GM12878 (cell line): ENCODE data around the gene MRPS23. TPM values are rescaled to one million over a fixed set of nuclear protein-coding genes. Genes with fewer than 3 reads are reported as not detected.

Experiments
- ATAC-seq: fragments of 200-7000 bp; cut with Tn5 transposase; 3 replicates; pipeline ENCODE4 v1.9.1; 2020; ENCODE audit warnings: mild to moderate bottlenecking, moderate library complexity
- BruUV-seq: library from RNA; stranded (reverse); fragments of 400-500 nt; replicated peaks from 2 replicates; lab custom pipeline; 2021; lab: Mats Ljungman, UMichigan
- CTCF ChIA-PET: fragments of 300-600 bp; sonication (Branson Sonifier 250); formaldehyde crosslinking; extraction: SDS; loops from one replicate; lab custom pipeline; 2021; ENCODE audit warnings: inconsistent platforms; lab: Yijun Ruan, JAX
- POLR2A ChIA-PET: fragments of 350-600 bp; formaldehyde crosslinking; extraction: SDS; loops from one replicate; lab custom pipeline; 2021; ENCODE audit warnings: inconsistent platforms; lab: Charles Lee
- RAD21 ChIA-PET: fragments of 300-600 bp; sonication (Branson Sonifier 250); formaldehyde crosslinking; loops from one replicate; lab custom pipeline; 2023; ENCODE audit warnings: antibody characterized with exemption; ENCODE audit not compliant: unreplicated experiment; lab: Charles Lee
- SMC1A ChIA-PET: fragments of 300-600 bp; sonication (Branson Sonifier 250); formaldehyde crosslinking; loops from one replicate; lab custom pipeline; 2023; ENCODE audit not compliant: unreplicated experiment, uncharacterized antibody; lab: Charles Lee
- DNase-seq: peaks from one replicate; pipeline ENCODE4 v3.0.0-alpha.2; 2011; ENCODE audit warnings: low read depth, low spot score
- FAIRE-seq: peaks from 3 replicates; lab custom pipeline; 2011; peaks lifted over from hg19 to GRCh38; lab: Jason Lieb, UNC
- H2AFZ ChIP-seq: 2 replicates; pipeline ENCODE4 v1.6.0; 2011; ENCODE audit warnings: low read depth, low read length, control low read depth; ENCODE audit not compliant: control insufficient read depth
- H3K27ac ChIP-seq: 2 replicates; pipeline ENCODE4 v1.5.1; 2011; ENCODE audit warnings: control low read depth; ENCODE audit not compliant: control insufficient read depth, insufficient read depth
- H3K27me3 ChIP-seq, 2 experiments: replicated peaks in 1 of 2; 2 replicates each; pipeline versions ENCODE4 v1.6.0 to v1.6.1; 2011; ENCODE audit warnings: low read length in 1 of 2; ENCODE audit not compliant: control insufficient read depth in 2 of 2, insufficient read depth in 2 of 2
- H3K36me3 ChIP-seq, 2 experiments: 2 replicates each; pipeline ENCODE4 v1.5.1; 2011; ENCODE audit warnings: low read length in 1 of 2; ENCODE audit not compliant: control insufficient read depth in 2 of 2, insufficient read depth in 2 of 2
- H3K4me1 ChIP-seq: 2 replicates; pipeline ENCODE4 v1.6.1; 2011; ENCODE audit warnings: mild to moderate bottlenecking, low read length, moderate library complexity, mixed read lengths; ENCODE audit not compliant: control insufficient read depth, insufficient read depth
- H3K4me2 ChIP-seq: 2 replicates; pipeline ENCODE4 v1.6.0; 2011; ENCODE audit warnings: control low read depth; ENCODE audit not compliant: control insufficient read depth, insufficient read depth
- H3K4me3 ChIP-seq: fragments of 200-600 bp; sonication (generic); 2 replicates; pipeline ENCODE4 v1.5.1; 2016
- H3K79me2 ChIP-seq: 2 replicates; pipeline ENCODE4 v1.6.0; 2011; ENCODE audit warnings: low read length; ENCODE audit not compliant: control insufficient read depth, insufficient read depth
- H3K9ac ChIP-seq: 2 replicates; pipeline ENCODE4 v1.8.0; 2011; ENCODE audit warnings: low read length, control low read depth, mixed read lengths; ENCODE audit not compliant: control insufficient read depth, insufficient read depth
- H3K9me3 ChIP-seq: replicated peaks from 3 replicates; pipeline ENCODE4 v1.5.1; 2011; ENCODE audit warnings: mild to moderate bottlenecking, low read length; ENCODE audit not compliant: control insufficient read depth, insufficient read depth
- H4K20me1 ChIP-seq: 2 replicates; pipeline ENCODE4 v1.6.0; 2011; ENCODE audit not compliant: control insufficient read depth, insufficient read depth
- HDAC6 ChIP-seq: fragments of 200-600 bp; sonication (generic); IDR thresholded peaks from one replicate; pipeline ENCODE4 v1.8.0; 2017; ENCODE audit warnings: antibody characterized with exemption; ENCODE audit not compliant: unreplicated experiment
- HSF1 ChIP-seq: fragments of 150-350 bp; IDR thresholded peaks from 2 replicates; pipeline ENCODE4 v1.6.1; 2014; ENCODE audit warnings: mild to moderate bottlenecking, low read depth, low read length
- IKZF2 ChIP-seq, 2 experiments: fragments of 450-650 bp; IDR thresholded peaks; 2 replicates each; pipeline ENCODE4 v1.6.1; 2017; ENCODE audit warnings: mild to moderate bottlenecking in 2 of 2, moderate library complexity in 2 of 2
- MYB ChIP-seq: fragments of 150-350 bp; IDR thresholded peaks from 2 replicates; pipeline ENCODE4 v1.6.1; 2014; ENCODE audit warnings: mild to moderate bottlenecking, low read depth, low read length, borderline replicate concordance
- NFIC ChIP-seq: IDR thresholded peaks from 2 replicates; pipeline ENCODE4 v1.6.1; 2012; ENCODE audit warnings: low read depth, mild to moderate bottlenecking, inconsistent platforms, low read length, moderate library complexity
- NFYA ChIP-seq: IDR thresholded peaks from 2 replicates; pipeline ENCODE4 v1.6.1; 2011; ENCODE audit warnings: low read depth, mild to moderate bottlenecking, low read length, improper control_type of control experiment, borderline replicate concordance
- NFYB ChIP-seq: IDR thresholded peaks from 2 replicates; pipeline ENCODE4 v1.6.1; 2011; ENCODE audit warnings: low read depth, mild to moderate bottlenecking, low read length, improper control_type of control experiment, moderate library complexity; ENCODE audit not compliant: insufficient read depth
- NR2C2 ChIP-seq: IDR thresholded peaks from 2 replicates; pipeline ENCODE4 v1.6.1; 2011; ENCODE audit warnings: borderline replicate concordance, low read depth; ENCODE audit not compliant: control insufficient read depth, insufficient read length
- POLR2AphosphoS2 ChIP-seq: IDR thresholded peaks from 2 replicates; pipeline ENCODE4 v1.6.1; 2011; ENCODE audit warnings: low read depth, mild to moderate bottlenecking, low read length, improper control_type of control experiment, moderate library complexity
- TCF7 ChIP-seq: IDR thresholded peaks from 2 replicates; pipeline ENCODE4 v1.6.1; 2014; ENCODE audit warnings: antibody characterized with exemption, borderline replicate concordance
- ZNF384 ChIP-seq: IDR thresholded peaks from 2 replicates; pipeline ENCODE4 v1.6.1; 2012; ENCODE audit warnings: low read depth, mild to moderate bottlenecking, low read length, improper control_type of control experiment, borderline replicate concordance
- WGBS: methylation state at CpG from one replicate; pipeline ENCODE4 v1.1.6; 2016; ENCODE audit warnings: low lambda C conversion rate; ENCODE audit not compliant: insufficient replicate concordance, insufficient coverage; ENCODE audit errors: missing lambda C conversion rate; 5-methylcytosine and 5-hydroxymethylcytosine counted together
- in situ Hi-C: fragments of 300-500 bp; cut with MboI; formaldehyde crosslinking; loops from 9 replicates; pipeline ENCODE4 v1.14.3; 2018; ENCODE audit warnings: mixed read lengths
- intact Hi-C: fragments of 100-400 bp; cut with micrococcal nuclease; formaldehyde crosslinking; loops from one replicate; pipeline ENCODE4 v1.14.2; 2022; ENCODE audit not compliant: unreplicated experiment
- polyA plus RNA-seq, 11 experiments: library from polyadenylated mRNA; depleted of rRNA in 4 of 11; unstranded in 6 of 11; stranded (reverse) in 5 of 11; fragments of >200 nt; fragmentation: Nextera tagmentation in 4 of 11; fragmentation: Illumina TruSeq in 1 of 11; extraction: Ambion mirVana in 4 of 11; extraction: Trizol in 1 of 11; gene quantifications; 1 replicate in 1 of 11; 2 replicates in 10 of 11; pipeline versions ENCODE4 v1.2.1 to v1.2.3, GENCODE V29; 2011 to 2016; ENCODE audit warnings: inconsistent platforms in 2 of 11, missing spikeins in 2 of 11, low read depth in 1 of 11
- total RNA-seq, 4 experiments: library from RNA; depleted of rRNA in 3 of 4; stranded (reverse); fragments of >200 nt in 3 of 4; fragmentation: Illumina TruSeq in 1 of 4; extraction: Trizol in 1 of 4; gene quantifications; 2 replicates each; pipeline versions ENCODE4 v1.2.1 to v1.2.3, GENCODE V29; 2013 to 2021
- TF ChIP-seq, protein P1 (sequence below): fragments of 450-650 bp; IDR thresholded peaks from 2 replicates; pipeline ENCODE4 v1.6.1; 2018; ENCODE audit warnings: borderline replicate concordance, mild to moderate bottlenecking; ENCODE audit not compliant: partially characterized antibody
- TF ChIP-seq, protein P2 (sequence below): IDR thresholded peaks from 2 replicates; pipeline ENCODE4 v1.6.1; 2012; ENCODE audit warnings: mild to moderate bottlenecking, low read depth, low read length
- TF ChIP-seq, protein P3 (sequence below): fragments of 450-650 bp; IDR thresholded peaks from 2 replicates; pipeline ENCODE4 v1.6.1; 2016; ENCODE audit warnings: mild to moderate bottlenecking

MRPS23 gene
- total and polyA plus RNA-seq, 10 of the 15 experiments (the other 5 are each of a cell fraction or from before 2014, with no cell fraction given), result 65.3 to 237 (median 87.9) TPM

GRCh38 chr17:57819285-57819684, 30.6 kb downstream of the MRPS23 start (continued):
- TF ChIP-seq ZNF384 (no peak), TCF7 (no peak), NFYA (no peak), HSF1 (no peak)
- TF ChIP-seq, protein P1, sequence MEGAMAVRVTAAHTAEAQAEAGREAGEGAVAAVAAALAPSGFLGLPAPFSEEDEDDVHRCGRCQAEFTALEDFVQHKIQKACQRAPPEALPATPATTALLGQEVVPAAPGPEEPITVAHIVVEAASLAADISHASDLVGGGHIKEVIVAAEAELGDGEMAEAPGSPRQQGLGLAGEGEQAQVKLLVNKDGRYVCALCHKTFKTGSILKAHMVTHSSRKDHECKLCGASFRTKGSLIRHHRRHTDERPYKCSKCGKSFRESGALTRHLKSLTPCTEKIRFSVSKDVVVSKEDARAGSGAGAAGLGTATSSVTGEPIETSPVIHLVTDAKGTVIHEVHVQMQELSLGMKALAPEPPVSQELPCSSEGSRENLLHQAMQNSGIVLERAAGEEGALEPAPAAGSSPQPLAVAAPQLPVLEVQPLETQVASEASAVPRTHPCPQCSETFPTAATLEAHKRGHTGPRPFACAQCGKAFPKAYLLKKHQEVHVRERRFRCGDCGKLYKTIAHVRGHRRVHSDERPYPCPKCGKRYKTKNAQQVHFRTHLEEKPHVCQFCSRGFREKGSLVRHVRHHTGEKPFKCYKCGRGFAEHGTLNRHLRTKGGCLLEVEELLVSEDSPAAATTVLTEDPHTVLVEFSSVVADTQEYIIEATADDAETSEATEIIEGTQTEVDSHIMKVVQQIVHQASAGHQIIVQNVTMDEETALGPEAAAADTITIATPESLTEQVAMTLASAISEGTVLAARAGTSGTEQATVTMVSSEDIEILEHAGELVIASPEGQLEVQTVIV, result no peak
- TF ChIP-seq, all 136 proteins: peak for 0

GRCh38 chr17:57818066-57818465, 31.8 kb downstream of the MRPS23 start:
- Histone ChIP-seq H4K20me1 (no peaks in the 10 kb centered on the region), H3K9ac (no peak overlapping the region), H3K27ac (no peak overlapping the region), H3K4me3 (no peak overlapping the region), H3K79me2 (no peaks in the 10 kb centered on the region), H3K27me3 (no peaks in the 10 kb centered on the region; a peak in 1 of 4 replicates), H3K4me1 (no peaks in the 10 kb centered on the region), H3K36me3 (no peaks in the 10 kb centered on the region), H3K9me3 (no peaks in the 10 kb centered on the region), H3K4me2 (no peak overlapping the region), H2AFZ (no peak overlapping the region)
- WGBS, result 59% methylated on average over 9 of the region's 9 CpGs
- RAD21 ChIA-PET, result no interaction called here
- no peak for DNase-seq
- intact Hi-C loops, result no loop called here
- BruUV-seq, result no TSS peak
- CTCF ChIA-PET, result interaction anchor here (0.5 to 7.2 kb wide), 5 partner anchors 13 to 689 kb away, joined by 3 to 55 read pairs (median 4); no protein-coding TSS in a partner anchor
- ATAC-seq, result no peak
- POLR2A ChIA-PET, result interaction anchor here (0.7 kb wide), 1 partner anchor 401 kb away, joined by 4 read pairs; no protein-coding TSS in a partner anchor
- SMC1A ChIA-PET, result no interaction called here
- in situ Hi-C loops, result no loop called here
- FAIRE-seq, result no peak
- no peak for TF ChIP-seq MYB
- no peak for TF ChIP-seq IKZF2 (IDR thresholded peaks at IDR 0.05)
- TF ChIP-seq, protein P2, sequence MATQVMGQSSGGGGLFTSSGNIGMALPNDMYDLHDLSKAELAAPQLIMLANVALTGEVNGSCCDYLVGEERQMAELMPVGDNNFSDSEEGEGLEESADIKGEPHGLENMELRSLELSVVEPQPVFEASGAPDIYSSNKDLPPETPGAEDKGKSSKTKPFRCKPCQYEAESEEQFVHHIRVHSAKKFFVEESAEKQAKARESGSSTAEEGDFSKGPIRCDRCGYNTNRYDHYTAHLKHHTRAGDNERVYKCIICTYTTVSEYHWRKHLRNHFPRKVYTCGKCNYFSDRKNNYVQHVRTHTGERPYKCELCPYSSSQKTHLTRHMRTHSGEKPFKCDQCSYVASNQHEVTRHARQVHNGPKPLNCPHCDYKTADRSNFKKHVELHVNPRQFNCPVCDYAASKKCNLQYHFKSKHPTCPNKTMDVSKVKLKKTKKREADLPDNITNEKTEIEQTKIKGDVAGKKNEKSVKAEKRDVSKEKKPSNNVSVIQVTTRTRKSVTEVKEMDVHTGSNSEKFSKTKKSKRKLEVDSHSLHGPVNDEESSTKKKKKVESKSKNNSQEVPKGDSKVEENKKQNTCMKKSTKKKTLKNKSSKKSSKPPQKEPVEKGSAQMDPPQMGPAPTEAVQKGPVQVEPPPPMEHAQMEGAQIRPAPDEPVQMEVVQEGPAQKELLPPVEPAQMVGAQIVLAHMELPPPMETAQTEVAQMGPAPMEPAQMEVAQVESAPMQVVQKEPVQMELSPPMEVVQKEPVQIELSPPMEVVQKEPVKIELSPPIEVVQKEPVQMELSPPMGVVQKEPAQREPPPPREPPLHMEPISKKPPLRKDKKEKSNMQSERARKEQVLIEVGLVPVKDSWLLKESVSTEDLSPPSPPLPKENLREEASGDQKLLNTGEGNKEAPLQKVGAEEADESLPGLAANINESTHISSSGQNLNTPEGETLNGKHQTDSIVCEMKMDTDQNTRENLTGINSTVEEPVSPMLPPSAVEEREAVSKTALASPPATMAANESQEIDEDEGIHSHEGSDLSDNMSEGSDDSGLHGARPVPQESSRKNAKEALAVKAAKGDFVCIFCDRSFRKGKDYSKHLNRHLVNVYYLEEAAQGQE, result no peak
- TF ChIP-seq NR2C2, result no peak
- no peak for TF ChIP-seq POLR2AphosphoS2
- no peak for TF ChIP-seq HDAC6
- no peak for TF ChIP-seq NFYB
- TF ChIP-seq, protein P3, sequence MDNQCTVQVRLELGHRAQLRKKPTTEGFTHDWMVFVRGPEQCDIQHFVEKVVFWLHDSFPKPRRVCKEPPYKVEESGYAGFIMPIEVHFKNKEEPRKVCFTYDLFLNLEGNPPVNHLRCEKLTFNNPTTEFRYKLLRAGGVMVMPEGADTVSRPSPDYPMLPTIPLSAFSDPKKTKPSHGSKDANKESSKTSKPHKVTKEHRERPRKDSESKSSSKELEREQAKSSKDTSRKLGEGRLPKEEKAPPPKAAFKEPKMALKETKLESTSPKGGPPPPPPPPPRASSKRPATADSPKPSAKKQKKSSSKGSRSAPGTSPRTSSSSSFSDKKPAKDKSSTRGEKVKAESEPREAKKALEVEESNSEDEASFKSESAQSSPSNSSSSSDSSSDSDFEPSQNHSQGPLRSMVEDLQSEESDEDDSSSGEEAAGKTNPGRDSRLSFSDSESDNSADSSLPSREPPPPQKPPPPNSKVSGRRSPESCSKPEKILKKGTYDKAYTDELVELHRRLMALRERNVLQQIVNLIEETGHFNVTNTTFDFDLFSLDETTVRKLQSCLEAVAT, result no peak
- no peak for TF ChIP-seq NFIC
